Endothelial cell of umbilical vein (primary cell): ENCODE results near the gene BANK1. TPM values are rescaled to one million over a fixed set of nuclear protein-coding genes. Genes with fewer than 3 reads are reported as not detected.

Experiments used
- BruUV-seq: library from RNA; stranded (reverse); fragments of 400-500 nt; replicated peaks from 2 replicates; lab custom pipeline; 2021; lab: Mats Ljungman, UMichigan
- CTCF ChIA-PET: fragments of 300-600, 350-600 bp; sonication (Branson Sonifier 250); formaldehyde crosslinking; loops from one replicate; lab custom pipeline; 2021; ENCODE audit warnings: antibody characterized with exemption, inconsistent platforms; lab: Charles Lee
- POLR2A ChIA-PET: fragments of 300-600, 350-600 bp; sonication (Branson Sonifier 250); formaldehyde crosslinking; loops from one replicate; lab custom pipeline; 2021; ENCODE audit warnings: antibody characterized with exemption, inconsistent platforms; lab: Charles Lee
- DNase-seq: peaks from one replicate; pipeline ENCODE4 v3.0.0-alpha.2; 2011; ENCODE audit warnings: low read depth, low spot score
- FAIRE-seq: peaks from 2 replicates; lab custom pipeline; 2011; peaks lifted over from hg19 to GRCh38; lab: Jason Lieb, UNC
- H2AFZ ChIP-seq: 2 replicates; pipeline ENCODE4 v1.6.0; 2012; ENCODE audit warnings: low read depth, low read length, control low read depth, inconsistent platforms
- H3K27ac ChIP-seq: 2 replicates; pipeline ENCODE4 v1.5.1; 2011; ENCODE audit warnings: low read depth, mild to moderate bottlenecking, control low read depth, low read length, moderate library complexity; ENCODE audit not compliant: insufficient read depth
- H3K27me3 ChIP-seq, 2 experiments: 2 replicates each; pipeline versions ENCODE4 v1.6.0 to v1.6.1; 2011; ENCODE audit warnings: low read length in 2 of 2, mixed read lengths in 1 of 2; ENCODE audit not compliant: control insufficient read depth in 2 of 2, insufficient read depth in 2 of 2
- H3K36me3 ChIP-seq, 2 experiments: 2 replicates in 1 of 2; 3 replicates in 1 of 2; pipeline ENCODE4 v1.5.1; 2011; ENCODE audit warnings: low read length in 2 of 2, mild to moderate bottlenecking in 1 of 2, moderate library complexity in 1 of 2; ENCODE audit not compliant: control insufficient read depth in 2 of 2, insufficient read depth in 2 of 2; ENCODE audit errors: extremely low read depth in 1 of 2
- H3K4me1 ChIP-seq: 3 replicates; pipeline ENCODE4 v1.5.1; 2011; ENCODE audit warnings: mild to moderate bottlenecking, low read length; ENCODE audit not compliant: control insufficient read depth, insufficient read depth; ENCODE audit errors: extremely low read depth
- H3K4me2 ChIP-seq: 2 replicates; pipeline ENCODE4 v1.6.1; 2011; ENCODE audit warnings: low read length, control low read depth, mixed read lengths; ENCODE audit not compliant: insufficient read depth
- H3K4me3 ChIP-seq, 3 experiments: fragments of 200-600 bp in 1 of 3; sonication (generic), shearing (Covaris generic) in 1 of 3; replicated peaks in 1 of 3; 2 replicates each; pipeline ENCODE4 v1.5.1; 2011 to 2016; ENCODE audit warnings: control low read depth in 3 of 3, low read length in 3 of 3, mild to moderate bottlenecking in 2 of 3, inconsistent platforms in 1 of 3, low read depth in 1 of 3, moderate library complexity in 1 of 3; ENCODE audit not compliant: insufficient read depth in 1 of 3
- H3K79me2 ChIP-seq: 2 replicates; pipeline ENCODE4 v1.6.0; 2012; ENCODE audit warnings: low read length, inconsistent platforms; ENCODE audit not compliant: control insufficient read depth, insufficient read depth
- H3K9ac ChIP-seq: replicated peaks from 2 replicates; pipeline ENCODE3; 2011; ENCODE audit warnings: low read length, control low read depth; ENCODE audit not compliant: insufficient read depth; ENCODE audit errors: extremely low read depth
- H3K9me1 ChIP-seq: replicated peaks from 3 replicates; pipeline ENCODE4 v1.6.0; 2011; ENCODE audit warnings: mild to moderate bottlenecking, low read length; ENCODE audit not compliant: control insufficient read depth, insufficient read depth; ENCODE audit errors: extremely low read depth
- H3K9me3 ChIP-seq: replicated peaks from 2 replicates; pipeline ENCODE4 v1.5.1; 2012; ENCODE audit warnings: low read length, inconsistent platforms; ENCODE audit not compliant: control insufficient read depth, insufficient read depth
- H4K20me1 ChIP-seq: replicated peaks from 2 replicates; pipeline ENCODE3; 2011; ENCODE audit warnings: mild to moderate bottlenecking, low read length; ENCODE audit not compliant: control insufficient read depth, insufficient read depth; ENCODE audit errors: extremely low read depth
- EZH2 ChIP-seq: IDR thresholded peaks from 2 replicates; pipeline ENCODE4 v1.6.1; 2012; ENCODE audit warnings: borderline replicate concordance, low read depth, mild to moderate bottlenecking, moderate library complexity, low read length, inconsistent platforms; ENCODE audit not compliant: severe bottlenecking
- FOS ChIP-seq: IDR thresholded peaks from 2 replicates; pipeline ENCODE4 v1.6.1; 2011; ENCODE audit warnings: mild to moderate bottlenecking, low read length, moderate library complexity, borderline replicate concordance; ENCODE audit not compliant: insufficient read depth
- GATA2 ChIP-seq: IDR thresholded peaks from 2 replicates; pipeline ENCODE4 v1.7.0; 2011; ENCODE audit warnings: low read depth, mild to moderate bottlenecking, moderate library complexity, mixed read lengths, low read length; ENCODE audit not compliant: insufficient read length, insufficient read depth
- JUN ChIP-seq: IDR thresholded peaks from 2 replicates; pipeline ENCODE4 v1.6.1; 2011; ENCODE audit warnings: borderline replicate concordance, low read depth; ENCODE audit not compliant: insufficient read length, insufficient read depth
- MYC ChIP-seq: IDR thresholded peaks from one replicate; pipeline ENCODE4 v1.6.1; 2011; ENCODE audit warnings: mild to moderate bottlenecking, low read depth, low read length
- POLR2A ChIP-seq: IDR thresholded peaks from 2 replicates; pipeline ENCODE4 v1.6.1; 2012; ENCODE audit warnings: low read depth, mild to moderate bottlenecking, control low read depth, low read length
- POLR2AphosphoS5 ChIP-seq: IDR thresholded peaks from 2 replicates; pipeline ENCODE4 v1.6.1; 2012; ENCODE audit warnings: low read depth, mild to moderate bottlenecking, control low read depth, low read length, moderate library complexity; ENCODE audit not compliant: insufficient read depth
- dilution Hi-C: fragments of 300-500 bp; cut with MboI; formaldehyde crosslinking; loops from one replicate; pipeline ENCODE4 v1.15.0; 2019; ENCODE audit warnings: low sequenced_read_pairs; ENCODE audit not compliant: extremely low pct_ligation_motif_present
- intact Hi-C: fragments of 100-400 bp; cut with micrococcal nuclease; formaldehyde crosslinking; loops from one replicate; pipeline ENCODE4 v1.10.0; 2022
- polyA plus RNA-seq, 4 experiments: library from polyadenylated mRNA; depleted of rRNA in 3 of 4; stranded (reverse) in 3 of 4; unstranded in 1 of 4; fragments of >200 nt; gene quantifications; 2 replicates each; pipeline versions ENCODE4 v1.2.1 to v1.2.3, GENCODE V29; 2011 to 2012; ENCODE audit warnings: missing spikeins in 1 of 4
- total RNA-seq: library from RNA; stranded (reverse); gene quantifications from 2 replicates; pipeline ENCODE4 v1.2.3, GENCODE V29; 2021
- TF ChIP-seq, protein P1 (sequence below): IDR thresholded peaks from 2 replicates; pipeline ENCODE4 v1.6.1; 2011; ENCODE audit not compliant: insufficient read depth, insufficient read length
- TF ChIP-seq, protein P2 (sequence below), 2 donors: IDR thresholded peaks; 1 replicate in 1 of 2; 2 replicates in 1 of 2; pipeline ENCODE4 v1.5.1; 2011; ENCODE audit warnings: low read length in 2 of 2, mild to moderate bottlenecking in 2 of 2, moderate library complexity in 2 of 2, control low read depth in 1 of 2, inconsistent platforms in 1 of 2, low read depth in 1 of 2; ENCODE audit not compliant: insufficient read depth in 1 of 2; ENCODE audit errors: extremely low read depth in 1 of 2

The BANK1 gene
- total and polyA plus RNA-seq, 2 donors (not counting 3 experiments of a cell fraction or from before 2014, with no cell fraction given) = 0.29 to 0.32 TPM

DNA sequence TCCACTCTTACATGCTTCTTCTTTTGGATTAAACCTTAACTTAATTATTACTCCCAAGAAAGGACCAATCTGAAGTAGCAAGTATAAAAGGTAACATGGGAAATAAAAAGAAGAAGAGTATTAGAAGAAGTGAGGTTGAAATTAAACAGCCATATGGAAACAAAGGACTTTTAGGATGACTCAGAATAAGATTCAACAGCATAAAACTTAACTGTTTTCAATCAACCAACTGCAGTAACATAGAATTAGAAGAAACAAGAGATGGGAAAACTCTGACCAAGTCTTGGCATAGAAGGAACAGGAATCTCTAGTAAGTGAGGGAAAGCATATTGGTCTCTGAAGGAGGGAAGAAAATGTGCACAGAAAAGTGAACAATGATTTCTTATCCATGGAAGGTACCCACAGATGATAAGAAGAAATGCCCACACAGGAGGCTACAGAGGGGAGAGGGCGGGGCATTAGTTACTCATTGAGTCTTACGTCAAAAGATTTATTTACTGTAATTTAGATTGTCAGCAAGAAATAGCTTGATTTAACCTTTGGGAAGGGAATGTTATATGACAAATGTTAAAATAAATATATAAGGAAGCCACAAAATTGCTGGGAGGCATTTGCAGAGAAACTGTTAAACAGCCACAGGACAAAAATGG is 177.3 kb downstream of the BANK1 start:
- BruUV-seq = no TSS peak
- Histone ChIP-seq H3K36me3 (no peaks in the 10 kb centered on the region), H3K4me3 (no peak overlapping the region), H3K4me1 (no peaks in the 10 kb centered on the region), H3K9me3 (no peaks in the 10 kb centered on the region), H4K20me1 (no peaks in the 10 kb centered on the region), H3K27me3 (no peaks in the 10 kb centered on the region), H3K79me2 (no peaks in the 10 kb centered on the region), H3K9ac (no peak overlapping the region), H3K9me1 (no peaks in the 10 kb centered on the region), H3K4me2 (no peak overlapping the region), H3K27ac (no peak overlapping the region), H2AFZ (no peak overlapping the region)
- intact Hi-C loops (no loop called here), dilution Hi-C loops (no loop called here)
- no peak for FAIRE-seq
- ChIA-PET POLR2A (no interaction called here), CTCF (no interaction called here)
- TF ChIP-seq GATA2 (no peak), JUN (no peak), FOS (no peak), POLR2A (no peak), POLR2AphosphoS5 (no peak), MYC (no peak), EZH2 (no peak)
- TF ChIP-seq, protein P1, sequence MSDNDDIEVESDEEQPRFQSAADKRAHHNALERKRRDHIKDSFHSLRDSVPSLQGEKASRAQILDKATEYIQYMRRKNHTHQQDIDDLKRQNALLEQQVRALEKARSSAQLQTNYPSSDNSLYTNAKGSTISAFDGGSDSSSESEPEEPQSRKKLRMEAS = no peak
- TF ChIP-seq, protein P2, sequence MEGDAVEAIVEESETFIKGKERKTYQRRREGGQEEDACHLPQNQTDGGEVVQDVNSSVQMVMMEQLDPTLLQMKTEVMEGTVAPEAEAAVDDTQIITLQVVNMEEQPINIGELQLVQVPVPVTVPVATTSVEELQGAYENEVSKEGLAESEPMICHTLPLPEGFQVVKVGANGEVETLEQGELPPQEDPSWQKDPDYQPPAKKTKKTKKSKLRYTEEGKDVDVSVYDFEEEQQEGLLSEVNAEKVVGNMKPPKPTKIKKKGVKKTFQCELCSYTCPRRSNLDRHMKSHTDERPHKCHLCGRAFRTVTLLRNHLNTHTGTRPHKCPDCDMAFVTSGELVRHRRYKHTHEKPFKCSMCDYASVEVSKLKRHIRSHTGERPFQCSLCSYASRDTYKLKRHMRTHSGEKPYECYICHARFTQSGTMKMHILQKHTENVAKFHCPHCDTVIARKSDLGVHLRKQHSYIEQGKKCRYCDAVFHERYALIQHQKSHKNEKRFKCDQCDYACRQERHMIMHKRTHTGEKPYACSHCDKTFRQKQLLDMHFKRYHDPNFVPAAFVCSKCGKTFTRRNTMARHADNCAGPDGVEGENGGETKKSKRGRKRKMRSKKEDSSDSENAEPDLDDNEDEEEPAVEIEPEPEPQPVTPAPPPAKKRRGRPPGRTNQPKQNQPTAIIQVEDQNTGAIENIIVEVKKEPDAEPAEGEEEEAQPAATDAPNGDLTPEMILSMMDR (IDR thresholded peaks at IDR 0.05; ENCODE audit: extremely low read depth in 1 of 2, insufficient read depth in 1 of 2, low read depth in 1 of 2, low read length in 2 of 2) = no peak
- DNase-seq = no peak
